RWPE2 (cell line): ENCODE measurements around the gene EIF4E.

ENCODE experiments used
- ATAC-seq: fragments of 200-7000 bp; cut with Tn5 transposase; 3 replicates; pipeline ENCODE4 v1.9.1; 2021; ENCODE audit warnings: low read depth
- DNase-seq: peaks from one replicate; pipeline ENCODE4 v3.0.0-alpha.2; 2020; ENCODE audit warnings: low spot score
- H3K27ac ChIP-seq: fragments of 450-650 bp; 2 replicates; pipeline ENCODE4 v1.5.1; 2017; ENCODE audit warnings: mild to moderate bottlenecking; ENCODE audit not compliant: poor library complexity, severe bottlenecking
- H3K27me3 ChIP-seq: fragments of 250-450 bp; sonication (Bioruptor Pico); 2 replicates; pipeline ENCODE4 v1.5.1; 2021; ENCODE audit warnings: mild to moderate bottlenecking, moderate library complexity; ENCODE audit not compliant: insufficient read depth, poor library complexity, severe bottlenecking
- H3K36me3 ChIP-seq: fragments of 250-450 bp; sonication (Bioruptor Pico); 2 replicates; pipeline ENCODE4 v1.5.1; 2020; ENCODE audit warnings: low read depth, mild to moderate bottlenecking, moderate library complexity
- H3K4me1 ChIP-seq: fragments of 250-450 bp; sonication (Bioruptor Pico); 2 replicates; pipeline ENCODE4 v1.5.1; 2021; ENCODE audit warnings: mild to moderate bottlenecking, moderate library complexity; ENCODE audit not compliant: insufficient read depth, poor library complexity, severe bottlenecking
- H3K4me3 ChIP-seq: fragments of 250-450 bp; sonication (Bioruptor Pico); 2 replicates; pipeline ENCODE4 v1.5.1; 2021; ENCODE audit warnings: mild to moderate bottlenecking, moderate library complexity; ENCODE audit not compliant: severe bottlenecking
- H3K9me3 ChIP-seq: fragments of 250-450 bp; sonication (Bioruptor Pico); 2 replicates; pipeline ENCODE4 v1.5.1; 2021; ENCODE audit warnings: mild to moderate bottlenecking, moderate library complexity; ENCODE audit not compliant: severe bottlenecking
- CTCF ChIP-seq: fragments of 450-650 bp; IDR thresholded peaks from one replicate; pipeline ENCODE4 v1.5.1; 2017; ENCODE audit warnings: mild to moderate bottlenecking, moderate library complexity; ENCODE audit not compliant: poor library complexity, severe bottlenecking

Gene EIF4E

GRCh38 chr4:98908182-98908581, 20.8 kb downstream of the EIF4E start:
- Histone ChIP-seq H3K27me3 (no peaks in the 10 kb centered on the region), H3K9me3 (no peaks in the 10 kb centered on the region), H3K27ac (peak overlapping the region; percentile 35), H3K4me1 (peaks cover 44% of the 10 kb centered on the region), H3K4me3 (no peak overlapping the region), H3K36me3 (peaks cover 38% of the 10 kb centered on the region)
- TF ChIP-seq CTCF: no peak
- DNase-seq (no peak), ATAC-seq (peak; percentile 74)

GRCh38 chr4:98905839-98906238, 23.1 kb downstream of the EIF4E start:
- H3K27me3 ChIP-seq: no peaks in the 10 kb centered on the region
- ATAC-seq (no peak), DNase-seq (no peak)
- H3K4me1 ChIP-seq: peaks cover 44% of the 10 kb centered on the region
- H3K4me3 ChIP-seq: no peak overlapping the region
- no peak for TF ChIP-seq CTCF
- H3K36me3 ChIP-seq: peaks cover 54% of the 10 kb centered on the region
- H3K27ac ChIP-seq: no peak overlapping the region
- H3K9me3 ChIP-seq: no peaks in the 10 kb centered on the region

- no peaks in the 10 kb centered on the region for H3K27me3 ChIP-seq
- DNase-seq (no peak), ATAC-seq (no peak)
- H3K4me3 ChIP-seq: no peak overlapping the region
- no peaks in the 10 kb centered on the region for H3K9me3 ChIP-seq
- peaks cover 58% of the 10 kb centered on the region for H3K36me3 ChIP-seq
- H3K27ac ChIP-seq: no peak overlapping the region
- TF ChIP-seq CTCF: no peak
- H3K4me1 ChIP-seq: peaks cover 40% of the 10 kb centered on the region
Observed at GRCh38 chr4:98905297-98905696, 23.6 kb downstream of the EIF4E start.

- no peaks in the 10 kb centered on the region for H3K9me3 ChIP-seq
- ATAC-seq (no peak), DNase-seq (no peak)
- H3K4me3 ChIP-seq: no peak overlapping the region
- no peak for TF ChIP-seq CTCF
- H3K4me1 ChIP-seq: peaks cover 31% of the 10 kb centered on the region
- peaks cover 61% of the 10 kb centered on the region for H3K36me3 ChIP-seq
- H3K27me3 ChIP-seq: no peaks in the 10 kb centered on the region
- H3K27ac ChIP-seq: no peak overlapping the region
Observed at GRCh38 chr4:98903963-98904362, 25.0 kb downstream of the EIF4E start.

- peaks cover 61% of the 10 kb centered on the region for H3K36me3 ChIP-seq
- DNase-seq: no peak
Observed at GRCh38 chr4:98903561-98903960, 25.4 kb downstream of the EIF4E start.

More at GRCh38 chr4:98903561-98903960, 25.4 kb downstream of the EIF4E start:
- H3K9me3 ChIP-seq: no peaks in the 10 kb centered on the region
- no peaks in the 10 kb centered on the region for H3K27me3 ChIP-seq
- H3K4me1 ChIP-seq: peaks cover 27% of the 10 kb centered on the region
- no peak for ATAC-seq
- no peak overlapping the region for H3K27ac ChIP-seq
- no peak overlapping the region for H3K4me3 ChIP-seq
- TF ChIP-seq CTCF: no peak
